ENCODE data around the gene ST7. TPM values are rescaled to one million over a fixed set of nuclear protein-coding genes. Genes with fewer than 3 reads are reported as not detected.

ST7 gene
- total RNA-seq, 4 donors from 2014 or later, result 23.7 to 29.5 (median 25.5) TPM

DNA sequence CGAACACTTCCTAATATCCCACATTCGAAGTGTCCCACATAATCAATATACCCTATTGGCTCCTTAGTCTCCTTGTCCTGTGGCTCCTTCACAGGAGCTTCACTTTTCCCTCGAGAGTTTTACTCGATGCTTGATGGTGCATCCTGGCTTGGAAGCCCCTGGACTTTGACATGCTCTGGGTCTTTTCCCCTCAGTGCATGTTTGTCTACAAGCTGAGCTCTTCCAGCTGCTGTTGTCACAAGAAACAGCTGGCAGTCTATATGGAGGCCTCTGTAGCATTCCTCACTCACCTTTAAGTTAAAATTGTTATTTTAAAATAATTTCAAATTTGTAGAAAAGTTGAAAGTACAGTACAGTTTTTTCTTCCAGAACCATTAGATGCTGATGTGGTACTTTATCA is 27.1 kb downstream of the ST7 start:
- no peak for ATAC-seq (ENCODE audit: low FRiP score)
- DNase-seq (ENCODE audit: low spot score), result no peak
- TF ChIP-seq, protein P1, sequence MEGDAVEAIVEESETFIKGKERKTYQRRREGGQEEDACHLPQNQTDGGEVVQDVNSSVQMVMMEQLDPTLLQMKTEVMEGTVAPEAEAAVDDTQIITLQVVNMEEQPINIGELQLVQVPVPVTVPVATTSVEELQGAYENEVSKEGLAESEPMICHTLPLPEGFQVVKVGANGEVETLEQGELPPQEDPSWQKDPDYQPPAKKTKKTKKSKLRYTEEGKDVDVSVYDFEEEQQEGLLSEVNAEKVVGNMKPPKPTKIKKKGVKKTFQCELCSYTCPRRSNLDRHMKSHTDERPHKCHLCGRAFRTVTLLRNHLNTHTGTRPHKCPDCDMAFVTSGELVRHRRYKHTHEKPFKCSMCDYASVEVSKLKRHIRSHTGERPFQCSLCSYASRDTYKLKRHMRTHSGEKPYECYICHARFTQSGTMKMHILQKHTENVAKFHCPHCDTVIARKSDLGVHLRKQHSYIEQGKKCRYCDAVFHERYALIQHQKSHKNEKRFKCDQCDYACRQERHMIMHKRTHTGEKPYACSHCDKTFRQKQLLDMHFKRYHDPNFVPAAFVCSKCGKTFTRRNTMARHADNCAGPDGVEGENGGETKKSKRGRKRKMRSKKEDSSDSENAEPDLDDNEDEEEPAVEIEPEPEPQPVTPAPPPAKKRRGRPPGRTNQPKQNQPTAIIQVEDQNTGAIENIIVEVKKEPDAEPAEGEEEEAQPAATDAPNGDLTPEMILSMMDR (IDR thresholded peaks at IDR 0.05), result no peak

DNA sequence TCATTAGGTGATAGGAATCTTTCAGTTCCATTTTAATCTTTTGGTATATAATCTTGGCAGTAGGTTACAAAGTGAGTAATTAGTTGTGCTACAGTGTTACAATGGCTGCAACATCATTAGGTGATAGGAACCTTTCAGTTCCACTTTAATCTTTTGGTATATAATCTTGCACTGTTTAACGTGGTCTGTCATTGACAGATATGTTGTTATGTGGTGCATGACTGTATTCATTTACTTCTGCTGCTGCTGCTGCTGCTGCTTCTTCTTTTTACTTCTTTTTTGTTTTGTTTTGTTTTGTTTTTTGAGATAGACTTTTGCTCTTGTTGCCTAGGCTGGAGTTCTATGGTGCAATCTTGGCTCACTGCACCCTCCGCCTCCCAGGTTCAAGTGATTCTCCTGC is 28.6 kb downstream of the ST7 start:
- DNase-seq (ENCODE audit: low spot score) (no peak), ATAC-seq (ENCODE audit: low FRiP score) (no peak)
- TF ChIP-seq, protein P1 (IDR thresholded peaks at IDR 0.05), result no peak

DNA sequence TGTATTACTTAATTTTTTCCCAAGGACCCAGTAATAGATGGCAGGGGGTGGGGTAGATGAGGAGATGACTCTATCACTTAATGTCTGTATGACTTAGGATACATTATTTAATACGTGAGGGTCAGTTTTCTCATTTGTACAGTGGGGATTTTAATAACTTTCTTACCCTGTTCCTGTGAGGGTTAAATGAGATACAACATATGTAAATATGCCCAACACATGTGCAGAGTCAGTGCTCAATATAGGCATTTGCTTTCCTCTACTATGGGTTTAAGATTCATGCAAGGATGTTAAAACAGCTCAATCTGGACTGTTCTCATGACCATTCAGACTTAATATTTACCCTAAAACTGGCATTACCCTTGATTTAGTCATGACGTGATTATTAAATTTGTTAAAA is 31.2 kb downstream of the ST7 start:
- TF ChIP-seq, protein P1 (IDR thresholded peaks at IDR 0.05), result no peak
- ATAC-seq (ENCODE audit: low FRiP score) (no peak), DNase-seq (ENCODE audit: low spot score) (no peak)

GRCh38 chr7:116984917-116985316 is 31.6 kb downstream of the ST7 start:
- ATAC-seq (ENCODE audit: low FRiP score) (no peak), DNase-seq (ENCODE audit: low spot score) (no peak)
- TF ChIP-seq, protein P1 (IDR thresholded peaks at IDR 0.05), result no peak

- ATAC-seq (ENCODE audit: low FRiP score), result no peak
- TF ChIP-seq, protein P1 (IDR thresholded peaks at IDR 0.05), result no peak
These were observed 32.3 kb downstream of the ST7 start for GRCh38 chr7:116985575-116985974.

GRCh38 chr7:116986611-116987565 is 33.6 kb downstream of the ST7 start:
- no peak for ATAC-seq (ENCODE audit: low FRiP score)
- TF ChIP-seq, protein P1 (IDR thresholded peaks at IDR 0.05), result no peak
- DNase-seq (ENCODE audit: low spot score), result no peak

More at GRCh38 chr7:116985575-116985974, 32.3 kb downstream of the ST7 start:
- DNase-seq (ENCODE audit: low spot score), result no peak

All from omental fat pad (tissue), 4 donors.